Middle frontal gyrus (tissue), 1 donor: Measurements from ENCODE around the gene UNC80.

Experiments used
- DNase-seq: peaks from one replicate; pipeline ENCODE4 v3.0.0-alpha.2; 2015; ENCODE audit warnings: low spot score; ENCODE audit errors: extremely low spot score

Gene UNC80

GRCh38 chr2:209960676-209961630, 189.3 kb downstream of the UNC80 start:
- DNase-seq = no peak

DNA sequence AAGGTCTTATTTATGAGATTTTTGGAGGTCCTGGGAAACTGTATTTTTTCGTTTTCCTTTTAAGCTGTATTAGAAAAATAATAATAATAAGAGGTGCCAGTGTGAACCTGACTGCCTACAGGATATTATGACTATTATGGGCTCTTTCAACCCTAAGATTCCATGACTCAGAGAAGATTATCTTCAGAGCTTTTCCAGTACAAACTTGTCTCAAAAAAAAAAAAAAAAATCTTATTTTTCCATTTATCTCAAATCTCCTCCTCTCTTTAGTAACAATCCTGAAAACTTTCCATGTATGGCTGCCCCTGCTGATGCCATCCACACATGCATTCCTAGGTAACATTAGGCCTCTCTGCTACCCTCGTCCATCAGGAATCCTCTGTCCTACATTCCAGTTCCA, 194.1 kb downstream of the UNC80 start:
- DNase-seq = no peak

DNA sequence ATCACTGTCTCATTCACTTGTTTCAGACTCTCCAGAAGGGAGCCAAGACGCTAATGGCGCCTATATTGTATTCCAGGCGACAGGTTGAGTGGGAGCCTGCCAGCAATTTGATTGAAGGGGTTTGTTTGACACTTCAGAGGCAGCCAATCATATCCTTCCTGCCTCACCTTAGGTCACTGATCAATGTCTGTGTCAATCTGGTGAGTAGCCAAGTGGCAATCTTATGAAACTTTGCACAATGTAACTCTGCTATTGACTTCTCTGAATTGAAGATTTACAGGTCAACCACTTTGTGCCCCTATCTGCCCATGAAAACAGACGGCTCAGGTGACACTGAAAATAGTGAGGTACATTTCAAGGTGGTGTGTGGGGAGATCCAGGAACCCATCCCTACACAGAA, 198.1 kb downstream of the UNC80 start:
- no peak for DNase-seq

DNA sequence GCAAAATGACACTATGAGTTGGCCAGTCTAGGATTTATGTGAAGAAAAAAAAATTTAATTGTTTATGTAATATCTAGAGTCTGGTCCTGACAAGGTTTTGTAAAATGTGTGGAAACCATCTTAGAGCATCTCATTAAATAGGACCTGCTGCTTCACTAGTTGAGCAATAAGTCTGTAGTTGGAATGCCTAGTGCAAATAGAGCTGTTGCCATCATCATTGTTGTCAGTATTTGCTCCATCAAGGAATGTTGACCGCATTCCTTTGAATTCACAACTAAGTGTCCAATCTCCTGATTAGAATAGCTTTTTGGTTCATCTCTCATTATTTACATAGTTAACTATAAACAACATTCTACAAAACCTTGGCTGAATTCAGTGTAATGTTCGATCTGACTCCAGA, 198.6 kb downstream of the UNC80 start:
- DNase-seq = no peak

- DNase-seq = no peak
Observed at GRCh38 chr2:209970711-209971110, 199.1 kb downstream of the UNC80 start.

DNA sequence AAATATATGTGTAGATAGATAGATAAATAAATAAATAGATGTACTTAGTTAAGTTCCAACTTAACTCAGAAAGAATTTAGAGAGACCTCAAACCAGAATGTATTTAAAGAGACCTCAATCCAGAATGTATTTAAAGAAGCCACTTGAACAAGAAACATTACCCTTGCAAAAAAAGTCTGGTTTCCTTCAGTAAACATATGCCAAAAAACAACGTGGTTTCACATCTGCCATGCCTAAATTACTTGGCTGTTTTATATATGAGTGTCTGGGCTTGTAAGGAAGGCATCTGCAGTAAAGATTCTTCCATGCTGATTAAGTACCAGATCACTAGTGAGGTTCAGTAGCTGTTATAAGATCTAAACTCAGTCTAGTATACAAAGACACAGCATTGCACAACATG, 201.7 kb downstream of the UNC80 start:
- no peak for DNase-seq

GRCh38 chr2:209974576-209974975, 202.9 kb downstream of the UNC80 start:
- DNase-seq = no peak

DNA sequence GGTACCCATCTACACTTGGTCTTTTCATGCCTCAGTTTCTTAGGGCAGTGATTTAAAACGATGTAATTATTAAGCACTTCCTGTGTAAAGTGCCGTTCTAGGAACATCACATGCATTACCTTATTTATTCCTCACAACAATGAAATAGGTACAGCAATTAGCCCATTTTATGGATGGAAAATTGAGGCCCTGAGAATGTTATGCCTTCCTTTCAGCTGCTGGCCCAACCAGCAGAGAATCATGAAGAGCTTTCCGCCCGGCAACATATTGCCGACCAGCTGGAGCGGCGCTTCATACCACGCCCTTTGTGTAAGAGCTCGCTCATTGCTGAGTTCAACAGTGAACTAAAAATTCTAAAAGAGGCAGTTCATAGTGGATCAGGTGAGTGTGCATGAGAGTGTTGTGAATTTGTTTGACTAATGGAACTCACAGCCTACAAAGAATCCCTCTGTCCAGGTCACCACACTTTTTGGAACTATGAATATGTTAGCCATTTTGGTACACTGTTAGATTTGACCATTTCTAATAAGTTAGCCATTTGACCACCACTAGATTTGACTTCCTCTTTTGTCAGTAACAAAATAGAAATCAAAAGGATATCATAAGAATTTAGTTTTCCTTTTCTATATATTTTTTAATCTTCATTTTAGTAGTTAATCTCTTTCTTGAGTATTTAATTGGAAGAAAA, 205.2 kb downstream of the UNC80 start:
- DNase-seq = no peak

GRCh38 chr2:209977386-209978239, 206.0 kb downstream of the UNC80 start:
- no peak for DNase-seq

GRCh38 chr2:209984291-209984690, 212.7 kb downstream of the UNC80 start:
- DNase-seq = no peak

DNA sequence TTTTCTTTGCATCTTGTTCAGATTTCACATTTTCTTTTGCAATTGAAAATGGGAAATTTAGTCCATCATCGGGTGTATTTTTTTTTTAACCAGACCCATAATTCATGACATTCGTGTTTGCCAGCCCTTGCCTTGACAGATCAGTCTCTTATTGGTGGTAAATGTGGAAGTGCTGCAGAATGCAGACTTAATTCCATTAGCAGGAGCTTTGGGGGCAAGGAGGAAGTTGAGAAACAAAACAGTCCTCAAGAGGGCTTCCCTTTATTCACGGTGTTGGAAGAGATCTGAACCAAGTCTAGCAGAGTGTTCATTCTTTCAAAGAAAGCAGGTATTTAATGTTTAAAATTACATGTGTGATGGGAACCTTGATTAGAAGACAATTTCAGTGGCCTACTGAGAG, 214.2 kb downstream of the UNC80 start:
- no peak for DNase-seq

DNA sequence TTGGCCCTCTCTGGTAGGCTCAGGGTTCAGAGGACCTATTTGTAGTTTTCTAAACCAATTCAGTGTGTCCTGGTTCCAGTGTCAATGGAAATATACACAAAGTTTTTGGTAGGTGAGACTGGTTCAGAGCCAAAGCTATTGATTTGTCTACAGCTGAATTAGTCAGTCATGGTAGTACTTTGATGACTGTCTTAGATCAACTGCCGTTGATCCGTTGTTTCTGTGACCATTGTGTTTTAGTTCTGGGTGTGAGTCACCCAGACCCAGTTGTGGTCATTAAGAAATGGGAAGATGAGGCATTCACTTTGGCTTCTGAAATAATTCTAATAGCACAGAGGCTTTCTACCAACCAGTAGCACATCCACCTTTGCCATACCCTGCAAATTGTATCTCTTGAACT, 214.8 kb downstream of the UNC80 start:
- no peak for DNase-seq

DNA sequence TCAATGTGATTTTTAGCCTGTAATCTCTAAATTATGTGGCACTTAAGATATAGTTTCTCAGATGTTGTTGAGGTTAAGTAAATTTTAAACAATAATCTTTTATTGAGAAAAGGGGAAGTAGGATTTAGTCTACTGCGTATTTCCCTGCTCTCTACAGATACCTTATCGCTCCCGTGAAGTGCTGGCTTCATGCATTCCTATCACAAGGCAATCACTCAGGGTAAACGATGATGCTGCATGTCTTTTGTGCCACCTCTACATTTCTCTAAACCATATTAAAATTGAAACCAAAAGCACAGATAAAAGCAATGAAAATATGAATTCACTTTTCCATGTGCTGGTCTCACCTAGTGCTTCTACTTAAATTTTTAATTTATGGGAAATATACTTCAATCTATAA, 216.4 kb downstream of the UNC80 start:
- no peak for DNase-seq

DNA sequence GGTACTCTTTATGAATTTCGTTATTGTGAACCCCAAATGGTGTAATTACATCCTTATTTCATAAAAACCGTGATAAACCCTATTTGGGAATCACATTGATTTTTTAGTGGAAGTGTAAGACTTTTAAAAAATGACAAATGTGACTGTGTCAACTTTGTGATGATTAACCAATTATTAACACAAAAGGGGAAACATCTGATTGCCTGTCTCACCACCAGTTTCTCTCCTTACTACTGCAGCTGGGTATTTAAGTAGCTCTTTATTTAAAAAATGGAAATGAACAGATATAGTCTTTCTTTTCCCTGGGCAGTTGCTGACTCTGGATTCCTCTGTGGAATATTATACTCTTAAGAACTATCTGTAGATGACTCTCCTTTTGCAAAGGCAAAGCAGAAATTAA, 219.2 kb downstream of the UNC80 start:
- DNase-seq = no peak

GRCh38 chr2:209993968-209994367, 222.3 kb downstream of the UNC80 start:
- DNase-seq = no peak

GRCh38 chr2:209998596-209998995, 227.0 kb downstream of the UNC80 start:
- no peak for DNase-seq

GRCh38 chr2:210000464-210001324, 229.1 kb downstream of the UNC80 start:
- no peak for DNase-seq

- peak; percentile 94 for DNase-seq
Observed at GRCh38 chr2:210002158-210003157, 230.8 kb downstream of the UNC80 start, which contains the start of gene RPE. RPE (plus strand) TSS chr2:210002638; CDS start chr2:210002662, 24 bp downstream.

- DNase-seq = no peak
Observed at GRCh38 chr2:210003359-210003758, 231.7 kb downstream of the UNC80 start.
